ENCODE measurements around the gene TIMM13. TPM values are rescaled to one million over a fixed set of nuclear protein-coding genes. Genes with fewer than 3 reads are reported as not detected.
"Not testable (repeated sequence)": the region's sequence is repeated elsewhere in the genome, so short reads cannot be mapped to it uniquely, and the experiment has no call there.

TIMM13 gene
- total RNA-seq, 2 experiments from 2014 or later: 67.3 to 70.8 TPM

DNA sequence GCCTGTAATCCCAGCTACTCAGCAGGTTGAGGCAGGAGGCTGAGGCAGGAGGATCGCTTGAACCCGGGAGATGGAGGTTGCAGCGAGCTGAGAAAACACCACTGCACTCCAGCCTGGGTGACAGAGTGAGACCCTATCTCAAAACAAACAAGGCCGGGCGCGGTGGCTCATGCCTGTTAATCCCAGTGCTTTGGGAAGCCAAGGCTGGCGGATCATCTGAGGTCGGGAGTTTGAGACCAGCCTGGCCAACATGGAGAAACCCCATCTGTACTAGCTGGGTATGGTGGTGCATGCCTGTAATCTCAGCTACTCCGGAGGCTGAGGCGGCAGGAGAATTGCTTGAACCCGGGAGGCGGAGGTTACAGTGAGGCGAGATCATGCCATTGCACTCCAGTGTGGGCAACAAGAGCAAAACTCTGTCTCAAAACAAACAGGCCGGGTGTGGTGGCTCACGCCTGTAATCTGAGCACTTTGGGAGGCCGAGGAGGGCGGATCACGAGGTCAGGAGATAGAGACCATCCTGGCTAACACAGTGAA lies 32.0 kb downstream of the TIMM13 start:
- H3K36me3 Mint-ChIP-seq (ENCODE audit: low read depth); DNase-seq; H3K9me3 Mint-ChIP-seq; CTCF ChIA-PET; H3K27me3 Mint-ChIP-seq (ENCODE audit: low read depth); H3K27ac Mint-ChIP-seq: not testable (repeated sequence)
- intact Hi-C loops (cut with micrococcal nuclease): loop anchor here (2.0 kb wide), 1 partner anchor 213 kb away; no protein-coding TSS in a partner anchor
- H3K4me3 Mint-ChIP-seq: peak overlapping the region; percentile 63
- peaks cover 15% of the 10 kb centered on the region for H3K4me1 Mint-ChIP-seq (ENCODE audit: low read depth)

DNA sequence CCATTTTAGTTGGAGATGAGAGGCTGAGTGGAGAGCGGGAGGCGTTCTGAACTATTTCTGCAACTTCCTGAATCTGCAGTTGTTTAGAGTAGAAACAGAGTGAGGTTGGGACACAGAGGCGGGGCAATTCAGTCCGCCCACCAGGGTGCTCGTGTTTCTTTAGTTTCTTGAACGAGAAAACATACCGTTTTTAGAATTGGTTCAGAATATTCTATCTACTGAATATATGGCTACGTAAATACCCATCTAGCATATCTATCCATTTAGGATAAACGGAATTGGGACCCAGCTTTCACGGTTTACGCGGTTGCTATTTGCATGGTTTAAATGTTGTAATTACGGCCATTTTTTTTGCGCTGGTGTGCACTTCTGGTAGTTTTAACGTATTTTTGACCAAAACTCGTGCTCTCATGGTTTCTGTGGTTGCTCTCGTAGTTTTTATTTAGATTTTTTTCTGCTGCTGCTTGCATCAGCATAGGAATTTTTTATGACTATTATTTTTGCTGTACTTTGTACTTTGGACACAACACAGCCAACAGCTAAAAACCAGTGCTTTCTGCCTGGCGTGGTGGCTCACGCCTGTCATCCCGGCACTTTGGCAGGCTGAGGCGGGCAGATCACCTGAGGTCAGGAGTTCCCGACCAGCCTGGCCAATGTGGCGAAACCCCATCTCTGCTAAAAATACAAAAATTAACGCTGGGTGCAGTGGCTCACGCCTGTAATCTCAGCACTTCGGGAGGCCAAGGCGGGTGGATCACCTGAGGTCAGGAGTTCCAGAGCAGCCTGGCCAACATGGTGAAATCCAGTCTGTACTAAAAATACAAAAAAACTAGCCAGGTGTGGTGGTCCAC lies 32.7 kb downstream of the TIMM13 start:
- Mint-ChIP-seq H3K4me1 (ENCODE audit: low read depth) (peaks cover 15% of the 10 kb centered on the region), H3K4me3 (peak overlapping the region; percentile 63), H3K27ac (no peak overlapping the region), H3K27me3 (ENCODE audit: low read depth) (no peaks in the 10 kb centered on the region), H3K36me3 (ENCODE audit: low read depth) (no peaks in the 10 kb centered on the region), H3K9me3 (no peaks in the 10 kb centered on the region)
- intact Hi-C loops (cut with micrococcal nuclease): loop anchor here (2.0 to 5.0 kb wide), 2 partner anchors 67 to 214 kb away; partner anchors contain the start of genes LSM7 and SPPL2B
- DNase-seq: peak; percentile 48
- CTCF ChIA-PET: interaction anchor here (0.8 to 3.4 kb wide), 3 partner anchors 135 to 221 kb away, joined by 3 to 17 read pairs (median 4); no protein-coding TSS in a partner anchor

DNA sequence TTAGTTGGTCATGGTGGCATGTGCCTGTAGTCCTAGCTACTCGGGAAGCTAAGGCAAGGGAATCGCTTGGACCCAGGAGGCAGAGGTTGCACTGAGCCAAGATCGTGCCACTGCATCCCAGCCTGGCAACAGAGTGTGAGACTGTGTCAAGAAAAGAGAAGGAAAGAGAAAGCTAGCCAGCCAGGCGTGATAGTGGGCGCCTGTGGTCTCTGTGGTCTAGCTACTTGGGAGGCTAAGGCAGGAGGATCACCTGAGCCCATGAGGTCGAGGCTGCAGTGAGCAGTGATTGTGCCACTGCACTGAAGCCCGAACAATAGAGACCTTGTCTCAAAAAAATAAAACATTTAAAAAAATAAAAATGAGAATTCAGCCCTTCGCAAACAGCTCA lies 33.3 kb downstream of the TIMM13 start:
- CTCF ChIA-PET: interaction anchor here (0.8 to 3.4 kb wide), 4 partner anchors 134 to 222 kb away, joined by 3 to 17 read pairs (median 4); no protein-coding TSS in a partner anchor
- Mint-ChIP-seq H3K9me3 (no peaks in the 10 kb centered on the region), H3K27ac (no peak overlapping the region), H3K27me3 (ENCODE audit: low read depth) (no peaks in the 10 kb centered on the region), H3K36me3 (ENCODE audit: low read depth) (no peaks in the 10 kb centered on the region), H3K4me3 (peak overlapping the region; percentile 54), H3K4me1 (ENCODE audit: low read depth) (peaks cover 15% of the 10 kb centered on the region)
- peak; percentile 32 for DNase-seq
- intact Hi-C loops (cut with micrococcal nuclease): loop anchor here (2.0 to 5.0 kb wide), 2 partner anchors 67 to 215 kb away; partner anchors contain the start of genes LSM7 and SPPL2B

- not testable (repeated sequence) for H3K4me3 Mint-ChIP-seq; H3K36me3 Mint-ChIP-seq (ENCODE audit: low read depth); H3K27me3 Mint-ChIP-seq (ENCODE audit: low read depth); H3K9me3 Mint-ChIP-seq; H3K27ac Mint-ChIP-seq
- H3K4me1 Mint-ChIP-seq (ENCODE audit: low read depth): peaks cover 15% of the 10 kb centered on the region
- intact Hi-C loops (cut with micrococcal nuclease): loop anchor here (5.0 kb wide), 1 partner anchor 66 kb away; the partner anchor contains the start of genes LSM7 and SPPL2B
- CTCF ChIA-PET: interaction anchor here (0.6 to 3.4 kb wide), 18 partner anchors 11 to 420 kb away, joined by 3 to 17 read pairs (median 4); partner anchors contain the start of gene PLEKHJ1
- peak; percentile 32 for DNase-seq
Observed at GRCh38 chr19:2392899-2393298, 34.5 kb downstream of the TIMM13 start.

- Mint-ChIP-seq H3K4me3 (no peak overlapping the region), H3K27me3 (ENCODE audit: low read depth) (no peaks in the 10 kb centered on the region), H3K4me1 (ENCODE audit: low read depth) (peaks cover 15% of the 10 kb centered on the region), H3K27ac (no peak overlapping the region), H3K36me3 (ENCODE audit: low read depth) (no peaks in the 10 kb centered on the region), H3K9me3 (no peaks in the 10 kb centered on the region)
- intact Hi-C loops (cut with micrococcal nuclease): loop anchor here (5.0 kb wide), 1 partner anchor 65 kb away; the partner anchor contains the start of genes LSM7 and SPPL2B
- no peak for DNase-seq
- CTCF ChIA-PET: interaction anchor here (0.6 to 3.4 kb wide), 26 partner anchors 9 to 420 kb away, joined by 3 to 17 read pairs (median 4); partner anchors contain the start of gene PLEKHJ1
Observed at GRCh38 chr19:2392366-2392765, 35.0 kb downstream of the TIMM13 start.

DNA sequence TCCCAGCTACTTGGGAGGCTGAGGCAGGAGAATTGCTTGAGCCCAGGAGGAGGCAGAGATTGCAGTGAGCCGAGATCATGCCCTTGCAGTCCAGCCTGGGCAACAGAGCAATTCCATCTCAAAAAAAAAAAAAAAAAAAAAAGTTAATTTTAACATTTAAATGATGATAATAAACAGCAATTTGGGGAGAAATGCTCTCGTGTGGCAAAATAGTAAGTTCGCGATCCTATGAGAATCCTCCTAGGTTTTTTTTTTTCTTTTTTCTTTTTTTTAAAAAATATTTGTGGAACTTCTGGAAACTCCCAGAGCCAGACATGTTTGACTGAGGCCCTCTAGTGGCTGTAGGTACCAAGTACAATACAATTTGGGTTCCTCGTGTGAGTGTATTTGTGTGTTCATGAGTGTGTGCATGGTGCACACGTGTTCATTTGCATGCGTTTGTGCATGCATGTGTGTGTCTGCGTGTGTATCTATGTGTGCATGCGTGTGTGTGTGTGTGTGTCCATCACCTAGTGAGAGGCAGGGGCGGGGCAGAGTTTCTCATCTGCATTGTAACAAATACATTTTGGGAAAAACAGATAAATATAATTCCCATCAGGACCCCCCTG lies 36.2 kb downstream of the TIMM13 start:
- CTCF ChIA-PET: interaction anchor here (0.6 to 3.4 kb wide), 16 partner anchors 12 to 393 kb away, joined by 3 to 17 read pairs (median 4); no protein-coding TSS in a partner anchor
- intact Hi-C loops (cut with micrococcal nuclease): loop anchor here (1.0 to 5.0 kb wide), 4 partner anchors 64 to 235 kb away; partner anchors contain the start of genes LSM7, PLEKHJ1, SF3A2 and SPPL2B
- peak; percentile 56 for DNase-seq
- no peaks in the 10 kb centered on the region for H3K27me3 Mint-ChIP-seq (ENCODE audit: low read depth)
- no peak overlapping the region for H3K4me3 Mint-ChIP-seq
- peaks cover 15% of the 10 kb centered on the region for H3K4me1 Mint-ChIP-seq (ENCODE audit: low read depth)
- no peaks in the 10 kb centered on the region for H3K9me3 Mint-ChIP-seq
- no peak overlapping the region for H3K27ac Mint-ChIP-seq
- H3K36me3 Mint-ChIP-seq (ENCODE audit: low read depth): no peaks in the 10 kb centered on the region

DNA sequence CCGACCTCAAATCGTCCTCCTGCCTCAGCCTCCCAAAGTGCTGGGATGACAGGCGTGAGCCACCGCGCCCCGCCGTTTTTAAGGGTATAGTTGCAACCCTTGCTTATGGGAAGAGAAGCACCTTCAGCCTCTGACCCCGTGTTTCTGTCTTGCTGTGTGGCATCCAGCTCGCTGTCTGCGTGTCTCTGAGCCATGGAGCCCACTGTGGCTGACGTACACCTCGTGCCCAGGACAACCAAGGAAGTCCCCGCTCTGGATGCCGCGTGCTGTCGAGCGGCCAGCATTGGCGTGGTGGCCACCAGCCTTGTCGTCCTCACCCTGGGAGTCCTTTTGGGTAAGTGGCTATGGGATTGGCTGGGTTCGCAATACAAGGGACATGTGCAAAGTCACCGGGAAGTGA lies 37.8 kb downstream of the TIMM13 start:
- DNase-seq: no peak
- no peak overlapping the region for H3K27ac Mint-ChIP-seq
- CTCF ChIA-PET: interaction anchor here (1.5 kb wide), 1 partner anchor 57 kb away, joined by 6 read pairs; no protein-coding TSS in a partner anchor
- H3K4me1 Mint-ChIP-seq (ENCODE audit: low read depth): peaks cover 10% of the 10 kb centered on the region
- H3K4me3 Mint-ChIP-seq: no peak overlapping the region
- H3K27me3 Mint-ChIP-seq (ENCODE audit: low read depth): no peaks in the 10 kb centered on the region
- no peaks in the 10 kb centered on the region for H3K36me3 Mint-ChIP-seq (ENCODE audit: low read depth)
- intact Hi-C loops (cut with micrococcal nuclease): no loop called here
- no peaks in the 10 kb centered on the region for H3K9me3 Mint-ChIP-seq

DNA sequence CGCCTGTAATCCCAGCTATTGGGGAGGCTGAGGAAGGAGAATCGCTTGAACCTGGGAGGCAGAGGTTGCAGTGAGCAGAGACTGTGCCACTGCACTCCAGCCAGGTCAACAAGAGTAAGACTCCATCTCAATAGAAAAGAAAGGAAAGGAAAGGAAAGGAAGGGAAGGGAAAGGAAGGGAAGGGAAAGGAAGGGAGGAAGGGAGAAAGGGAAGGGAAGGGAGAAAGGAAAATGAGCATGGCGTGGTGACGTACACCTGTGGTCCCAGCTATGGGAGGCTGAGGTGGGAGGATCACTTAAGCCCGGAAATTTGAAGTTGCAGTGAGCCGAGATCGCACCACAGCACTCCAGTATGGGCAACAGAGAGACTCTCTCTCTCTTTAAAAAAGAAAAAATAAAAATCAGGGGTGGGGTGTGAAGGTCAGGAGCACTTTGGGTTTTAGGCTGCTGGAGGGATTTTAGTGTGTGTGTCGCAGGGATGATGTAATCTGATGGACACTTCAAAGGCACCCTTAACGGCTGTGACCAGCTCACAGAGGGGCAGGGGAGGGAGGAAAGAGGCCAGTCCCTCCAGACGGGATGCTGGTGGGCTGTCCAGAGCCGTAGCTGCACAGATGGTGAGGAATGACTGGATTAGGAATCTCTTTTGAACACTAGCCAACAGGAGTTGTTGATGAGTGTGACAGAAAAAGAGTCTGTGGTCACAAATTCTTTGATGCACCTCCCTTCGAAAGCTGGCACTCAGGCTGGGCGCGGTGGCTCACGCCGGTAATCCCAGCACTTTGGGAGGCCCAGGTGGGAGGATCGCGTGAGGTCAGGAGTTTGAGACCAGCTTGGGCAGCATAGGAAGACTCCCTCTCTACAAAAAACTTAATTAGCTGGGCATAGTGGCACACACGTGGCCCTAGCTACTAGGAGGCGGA lies 39.8 kb downstream of the TIMM13 start:
- Mint-ChIP-seq H3K27me3 (ENCODE audit: low read depth) (no peaks in the 10 kb centered on the region), H3K27ac (no peak overlapping the region), H3K4me3 (no peak overlapping the region), H3K9me3 (no peaks in the 10 kb centered on the region), H3K4me1 (ENCODE audit: low read depth) (peaks cover 2% of the 10 kb centered on the region), H3K36me3 (ENCODE audit: low read depth) (no peaks in the 10 kb centered on the region)
- CTCF ChIA-PET: interaction anchor here (0.9 kb wide), 1 partner anchor 114 kb away, joined by 3 read pairs; no protein-coding TSS in a partner anchor
- intact Hi-C loops (cut with micrococcal nuclease): no loop called here
- no peak for DNase-seq

DNA sequence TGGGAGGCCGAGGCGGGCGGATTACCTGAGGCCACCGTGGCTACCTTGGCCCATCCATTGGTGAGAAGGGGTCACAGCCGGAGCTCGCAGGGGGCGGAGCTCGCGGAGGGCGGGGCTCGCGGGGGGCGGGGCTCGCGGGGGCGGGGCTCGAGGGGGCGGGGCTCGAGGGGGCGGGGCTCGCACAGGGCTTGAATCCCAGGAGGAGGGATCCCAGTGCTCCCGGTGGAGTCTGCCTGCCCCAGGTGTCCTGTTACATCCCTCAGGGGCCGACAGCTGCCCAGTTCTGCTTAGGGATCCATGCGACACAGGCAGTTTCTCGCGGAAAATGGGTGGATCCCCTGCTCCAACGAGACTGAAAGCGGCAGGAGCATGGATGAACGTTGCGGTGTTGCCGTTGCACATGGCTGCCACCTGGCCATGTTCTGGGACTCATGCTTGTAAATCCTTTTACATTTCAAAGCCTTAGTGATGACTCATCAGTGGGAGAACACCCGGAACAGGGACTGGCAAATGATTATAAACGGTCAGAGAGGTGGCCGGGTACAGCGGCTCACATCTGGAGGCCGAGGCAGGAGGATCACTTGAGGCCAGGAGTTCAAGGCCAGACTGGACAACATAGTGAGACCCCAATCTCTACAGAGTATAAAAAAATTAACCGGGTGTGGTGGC lies 42.2 kb downstream of the TIMM13 start:
- no peak for DNase-seq
- Mint-ChIP-seq H3K27me3 (ENCODE audit: low read depth) (no peaks in the 10 kb centered on the region), H3K4me3 (no peak overlapping the region), H3K36me3 (ENCODE audit: low read depth) (no peaks in the 10 kb centered on the region), H3K27ac (no peak overlapping the region), H3K9me3 (peaks cover 5% of the 10 kb centered on the region), H3K4me1 (ENCODE audit: low read depth) (no peaks in the 10 kb centered on the region)
- intact Hi-C loops (cut with micrococcal nuclease): no loop called here
- CTCF ChIA-PET: interaction anchor here (0.6 kb wide), 1 partner anchor 658 kb away, joined by 6 read pairs; no protein-coding TSS in a partner anchor

DNA sequence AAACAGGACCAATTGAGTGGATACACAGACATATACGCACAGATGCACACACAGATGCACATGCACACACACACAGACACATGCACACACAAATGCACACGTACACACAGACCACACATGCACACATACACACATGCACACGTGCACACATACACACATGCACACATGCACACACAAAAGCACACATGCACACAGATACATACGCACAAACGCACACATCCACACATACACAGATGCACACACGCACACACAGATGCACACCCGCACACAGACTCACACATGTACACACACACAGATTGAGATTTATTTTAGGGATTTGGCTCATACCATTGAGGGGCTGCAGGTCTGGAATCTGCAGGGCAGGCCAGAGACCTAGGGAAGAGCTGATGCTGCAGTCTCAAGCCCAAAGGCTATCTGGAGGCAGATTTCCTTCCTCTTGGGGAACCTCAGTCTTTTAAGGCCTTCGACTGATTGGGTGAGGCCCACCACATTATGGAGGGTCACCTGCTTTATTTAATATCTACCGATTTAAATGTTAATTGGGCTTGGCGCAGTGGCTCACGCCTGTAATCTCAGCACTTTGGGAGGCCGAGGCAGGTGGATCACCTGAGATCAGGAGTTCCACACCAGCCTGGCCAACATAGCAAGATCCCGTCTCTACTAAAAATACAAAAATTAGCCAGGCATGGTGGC lies 44.7 kb downstream of the TIMM13 start:
- no peaks in the 10 kb centered on the region for H3K4me1 Mint-ChIP-seq (ENCODE audit: low read depth)
- DNase-seq: no peak
- intact Hi-C loops (cut with micrococcal nuclease): no loop called here
- H3K27me3 Mint-ChIP-seq (ENCODE audit: low read depth): no peaks in the 10 kb centered on the region
- H3K36me3 Mint-ChIP-seq (ENCODE audit: low read depth): no peaks in the 10 kb centered on the region
- CTCF ChIA-PET: no interaction called here
- peaks cover 18% of the 10 kb centered on the region for H3K9me3 Mint-ChIP-seq
- H3K4me3 Mint-ChIP-seq: no peak overlapping the region
- no peak overlapping the region for H3K27ac Mint-ChIP-seq
